Cardiac fibroblast (primary cell): ENCODE measurements around the gene MPPE1.

ENCODE experiments used
- DNase-seq, 2 donors: peaks; one replicate each; pipeline versions ENCODE4 v3.0.0 to v3.0.0-alpha.2; 2010; ENCODE audit warnings: low read depth in 2 of 2
- H3K4me3 ChIP-seq, 2 donors: replicated peaks in 1 of 2; 1 replicate in 1 of 2; 2 replicates in 1 of 2; pipeline ENCODE4 v1.5.1; 2011; ENCODE audit warnings: low read depth in 2 of 2, low read length in 2 of 2, mild to moderate bottlenecking in 2 of 2, moderate library complexity in 1 of 2
- CTCF ChIP-seq: IDR thresholded peaks from one replicate; pipeline ENCODE4 v1.5.1; 2011; ENCODE audit warnings: low read depth, mild to moderate bottlenecking, low read length, inconsistent platforms

Gene MPPE1

GRCh38 chr18:11908182-11909060 is at the start of gene MPPE1:
Gene MPPE1, minus strand, starts transcription at chr18:11908317. Its CDS starts 11,053 bp downstream, at chr18:11897264.
- peak; percentile 86 to 90 for DNase-seq
- TF ChIP-seq CTCF = no peak
- H3K4me3 ChIP-seq = peak within 1 kb of the TSS; percentile 74 to 75

GRCh38 chr18:11957636-11958035 is 49.5 kb upstream of the MPPE1 start:
- H3K4me3 ChIP-seq = no peak overlapping the region
- no peak for TF ChIP-seq CTCF
- no peak for DNase-seq

GRCh38 chr18:11956371-11957308 is 48.5 kb upstream of the MPPE1 start:
- TF ChIP-seq CTCF = no peak
- H3K4me3 ChIP-seq = no peak overlapping the region
- DNase-seq = no peak

- H3K4me3 ChIP-seq = no peak overlapping the region
- no peak for TF ChIP-seq CTCF
- DNase-seq = peak; percentile 92 to 96
Measured at GRCh38 chr18:11955239-11956029, 47.3 kb upstream of the MPPE1 start.

- peak in 1 of 2 donors; percentile 40 for DNase-seq
- no peak for TF ChIP-seq CTCF
- H3K4me3 ChIP-seq = no peak overlapping the region
Measured at GRCh38 chr18:11953113-11953512, 45.0 kb upstream of the MPPE1 start.

GRCh38 chr18:11951390-11951851 is 43.3 kb upstream of the MPPE1 start:
- TF ChIP-seq CTCF = no peak
- DNase-seq = peak in 1 of 2 donors; percentile 36
- no peak overlapping the region for H3K4me3 ChIP-seq
